Measurements from ENCODE around the gene FBLN2.

FBLN2 gene

DNA sequence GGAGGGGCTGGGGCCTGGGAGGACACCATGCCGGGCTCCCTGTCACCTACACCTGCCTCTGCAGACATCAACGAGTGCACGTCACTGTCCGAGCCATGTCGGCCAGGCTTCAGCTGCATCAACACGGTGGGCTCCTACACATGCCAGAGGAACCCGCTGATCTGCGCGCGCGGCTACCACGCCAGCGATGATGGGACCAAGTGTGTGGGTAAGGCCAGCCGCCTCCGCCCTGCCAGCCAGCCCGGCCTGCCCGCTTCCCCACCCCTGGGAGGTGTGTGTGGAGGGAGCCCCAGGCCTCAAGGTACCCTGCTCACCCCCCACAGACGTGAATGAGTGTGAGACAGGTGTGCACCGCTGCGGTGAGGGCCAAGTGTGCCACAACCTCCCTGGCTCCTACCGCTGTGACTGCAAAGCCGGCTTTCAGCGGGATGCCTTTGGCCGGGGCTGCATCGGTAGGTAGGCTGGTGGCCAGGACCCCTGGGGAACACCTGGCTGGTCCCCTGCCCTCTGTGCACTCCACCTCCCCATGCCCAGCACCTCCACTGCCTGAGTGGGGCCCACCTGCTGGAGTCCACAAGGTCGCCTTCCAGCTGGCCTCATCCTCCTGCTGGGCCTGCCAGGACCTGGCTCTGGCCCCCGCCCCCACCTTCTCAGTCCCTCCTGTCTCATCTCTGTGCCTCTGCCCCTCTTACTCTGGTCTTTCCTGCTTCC is 80.1 kb downstream of the FBLN2 start:
- DNase-seq, result no peak

DNA sequence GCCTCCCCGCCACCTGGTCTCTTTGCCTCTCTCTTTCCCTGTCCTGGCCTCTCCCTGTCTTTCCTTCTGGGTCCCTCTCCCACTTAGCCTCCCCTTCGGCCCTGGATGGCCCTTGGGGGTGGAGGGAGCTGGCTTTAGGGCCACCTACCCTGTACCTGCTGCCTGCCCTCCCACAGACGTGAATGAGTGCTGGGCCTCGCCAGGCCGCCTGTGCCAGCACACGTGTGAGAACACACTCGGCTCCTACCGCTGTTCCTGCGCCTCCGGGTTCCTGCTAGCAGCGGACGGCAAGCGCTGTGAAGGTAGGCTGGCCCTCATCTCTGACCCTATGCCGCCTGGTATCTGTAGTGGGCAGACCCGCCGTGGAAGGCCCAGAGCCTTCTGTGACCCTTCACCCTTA is 80.7 kb downstream of the FBLN2 start:
- no peak for DNase-seq

DNA sequence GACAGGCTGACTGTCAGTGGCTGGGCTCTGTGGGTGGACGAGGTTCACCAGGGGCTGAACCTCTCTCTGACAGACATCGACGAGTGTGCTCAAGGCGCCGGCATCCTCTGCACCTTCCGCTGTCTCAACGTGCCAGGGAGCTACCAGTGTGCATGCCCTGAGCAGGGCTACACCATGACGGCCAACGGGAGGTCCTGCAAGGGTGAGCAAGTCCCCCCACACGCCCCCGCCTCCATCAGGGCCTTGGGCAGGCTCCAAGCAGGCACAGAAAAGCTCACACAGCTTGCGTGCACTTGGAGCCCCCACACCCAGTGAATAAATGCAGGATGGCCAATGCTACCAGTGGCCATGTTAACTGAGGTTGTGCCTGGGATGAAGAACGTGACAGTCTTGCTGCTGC is 82.3 kb downstream of the FBLN2 start:
- no peak for DNase-seq

DNA sequence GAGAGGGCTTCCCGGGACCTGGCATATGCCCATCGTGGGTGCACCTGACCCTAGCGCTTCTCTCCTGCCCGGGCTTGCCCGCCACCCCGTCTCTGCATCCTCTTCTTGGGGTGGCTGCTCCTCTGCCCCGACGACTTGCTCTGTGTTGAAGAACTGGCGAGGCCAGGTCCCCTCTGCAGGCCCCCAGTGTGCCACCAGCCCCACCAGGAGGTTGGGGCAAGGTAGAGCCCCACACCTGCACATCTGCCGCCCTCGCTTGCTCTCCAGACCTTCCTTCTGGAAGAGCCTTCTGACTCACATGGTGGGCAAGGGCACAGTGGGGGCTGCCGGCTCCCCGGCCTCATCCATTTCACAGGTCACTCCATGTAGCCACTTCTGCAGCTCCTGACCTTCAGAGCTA is 84.3 kb downstream of the FBLN2 start:
- DNase-seq, result no peak

DNA sequence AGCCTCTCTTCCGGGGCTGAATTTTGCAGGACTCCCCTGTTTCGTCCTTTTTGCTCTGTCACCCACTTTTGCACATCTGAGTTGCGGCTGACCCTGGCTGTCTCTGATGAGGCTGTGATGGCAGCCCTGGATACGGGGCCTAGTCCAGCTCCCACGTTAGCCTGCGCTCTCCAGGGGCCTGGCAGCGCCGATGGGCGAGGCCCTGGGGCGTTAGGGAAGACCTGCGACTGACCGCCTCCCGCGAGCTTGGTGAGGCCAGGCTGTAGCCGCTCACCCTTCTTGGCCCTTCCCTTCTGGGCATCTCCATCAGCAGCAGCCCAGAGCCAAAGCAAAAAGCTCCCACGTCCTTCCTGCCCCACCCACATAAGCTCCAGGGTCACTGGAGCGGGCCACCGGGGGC is 85.2 kb downstream of the FBLN2 start:
- no peak for DNase-seq

DNA sequence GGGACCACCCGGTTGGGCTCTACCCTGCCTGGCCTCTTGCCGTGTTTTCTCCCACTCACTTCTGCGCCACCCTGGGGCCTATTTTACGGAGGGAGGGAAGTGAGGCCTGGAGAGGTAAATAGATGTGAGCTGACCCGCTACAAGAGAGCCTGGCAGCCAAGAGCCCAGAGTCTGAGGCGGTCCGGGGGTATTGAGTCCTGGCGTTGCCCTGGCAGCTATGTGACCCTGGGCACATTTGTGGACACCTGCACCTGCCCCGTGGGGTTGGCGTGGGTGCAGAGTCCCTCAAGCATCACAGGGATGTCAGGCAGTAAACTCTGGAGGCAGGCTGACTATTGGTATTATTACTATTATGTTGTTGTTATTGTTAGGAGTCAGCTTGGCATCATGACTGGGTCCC is 85.7 kb downstream of the FBLN2 start:
- DNase-seq, result no peak

DNA sequence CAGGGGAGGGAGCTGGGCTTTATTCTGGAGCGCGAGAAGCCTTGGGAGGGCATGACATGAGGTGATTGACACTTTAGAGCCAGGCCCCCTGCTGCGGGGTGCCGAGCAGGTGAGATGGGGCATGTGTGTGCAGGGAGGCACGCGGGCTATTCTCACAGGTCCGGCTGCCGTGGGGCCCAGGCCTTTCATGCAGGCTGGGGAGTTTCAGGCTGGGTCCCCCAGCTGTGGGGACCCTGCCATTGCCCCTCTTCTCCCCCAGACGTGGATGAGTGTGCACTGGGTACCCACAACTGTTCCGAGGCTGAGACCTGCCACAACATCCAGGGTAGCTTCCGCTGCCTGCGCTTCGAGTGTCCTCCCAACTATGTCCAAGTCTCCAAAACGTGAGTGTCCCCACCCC is 87.3 kb downstream of the FBLN2 start:
- DNase-seq, result no peak

DNA sequence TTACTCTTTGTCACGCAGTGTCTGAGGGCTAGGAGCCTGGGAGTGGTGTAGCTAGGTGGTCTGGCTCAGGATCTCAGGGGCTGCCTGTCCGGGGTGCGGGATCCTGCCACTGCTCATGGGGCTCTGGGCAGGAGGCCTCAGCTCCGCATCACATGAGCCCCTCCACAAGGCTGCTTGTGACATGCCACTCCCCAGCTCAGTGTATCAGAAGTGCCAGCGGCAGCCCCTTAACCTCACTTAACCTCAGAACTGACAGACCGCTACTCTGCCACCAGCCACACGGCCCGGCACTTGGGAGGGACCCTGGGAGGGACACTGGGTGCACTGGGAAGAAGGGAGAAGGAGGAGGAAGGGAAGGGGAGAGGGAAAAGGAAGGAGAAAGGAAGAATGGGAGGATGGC is 87.9 kb downstream of the FBLN2 start:
- no peak for DNase-seq

DNA sequence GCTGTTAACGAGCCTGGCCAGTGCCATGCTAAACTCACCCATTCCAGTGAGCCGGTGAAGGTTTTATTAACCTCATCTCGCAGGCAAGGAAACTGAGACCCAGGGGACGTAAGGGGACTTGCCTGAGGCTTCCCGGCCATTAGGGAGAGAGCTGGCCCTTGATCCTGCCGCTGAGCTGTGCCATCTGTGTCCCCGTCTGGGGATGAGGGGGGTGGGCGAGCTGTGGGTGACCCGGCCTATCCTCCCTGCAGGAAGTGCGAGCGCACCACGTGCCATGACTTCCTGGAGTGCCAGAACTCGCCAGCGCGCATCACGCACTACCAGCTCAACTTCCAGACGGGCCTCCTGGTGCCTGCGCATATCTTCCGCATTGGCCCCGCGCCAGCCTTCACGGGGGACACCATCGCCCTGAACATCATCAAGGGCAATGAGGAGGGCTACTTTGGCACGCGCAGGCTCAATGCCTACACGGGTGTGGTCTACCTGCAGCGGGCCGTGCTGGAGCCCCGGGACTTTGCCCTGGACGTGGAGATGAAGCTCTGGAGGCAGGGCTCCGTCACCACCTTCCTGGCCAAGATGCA is 88.5 kb downstream of the FBLN2 start:
- DNase-seq, result no peak

DNA sequence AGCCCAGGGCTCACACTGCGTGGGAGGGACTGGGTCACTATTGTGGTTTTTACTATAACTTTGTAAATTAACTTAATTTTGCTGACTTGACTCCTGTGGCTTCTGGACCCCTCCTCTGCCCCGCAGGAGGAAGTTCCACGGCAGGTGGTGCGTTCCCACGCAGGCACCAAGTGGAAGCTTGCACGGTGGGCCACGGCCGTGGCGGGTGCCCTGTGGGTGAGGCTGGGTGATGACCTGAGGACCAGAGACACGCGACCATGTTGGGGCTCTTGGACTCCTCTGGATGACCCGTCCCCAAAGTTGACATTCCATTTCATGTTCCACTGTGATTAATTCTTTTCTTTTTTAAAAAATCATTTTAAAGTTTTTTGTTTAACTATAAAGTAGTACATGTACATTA is 89.0 kb downstream of the FBLN2 start:
- DNase-seq, result no peak

DNA sequence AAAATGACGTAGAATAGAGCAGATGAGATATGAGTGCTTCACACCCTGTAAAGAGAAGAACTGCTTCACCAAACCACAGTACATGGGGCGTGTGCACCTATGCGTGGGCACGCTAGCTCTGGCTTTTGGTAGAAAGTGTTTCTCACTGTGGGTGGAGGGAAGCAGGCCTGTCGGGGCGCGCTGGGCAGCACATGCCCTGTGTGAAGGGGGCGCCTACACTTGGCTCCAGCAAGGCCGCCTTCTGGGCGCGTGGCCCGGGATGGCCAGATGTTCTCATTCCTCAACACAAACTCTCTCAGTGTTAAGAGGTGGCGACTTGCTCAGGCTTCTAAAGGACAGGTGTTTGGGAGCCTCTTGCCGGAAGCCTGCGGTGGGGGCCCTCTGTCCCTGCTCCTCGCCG is 90.0 kb downstream of the FBLN2 start:
- DNase-seq, result no peak

DNA sequence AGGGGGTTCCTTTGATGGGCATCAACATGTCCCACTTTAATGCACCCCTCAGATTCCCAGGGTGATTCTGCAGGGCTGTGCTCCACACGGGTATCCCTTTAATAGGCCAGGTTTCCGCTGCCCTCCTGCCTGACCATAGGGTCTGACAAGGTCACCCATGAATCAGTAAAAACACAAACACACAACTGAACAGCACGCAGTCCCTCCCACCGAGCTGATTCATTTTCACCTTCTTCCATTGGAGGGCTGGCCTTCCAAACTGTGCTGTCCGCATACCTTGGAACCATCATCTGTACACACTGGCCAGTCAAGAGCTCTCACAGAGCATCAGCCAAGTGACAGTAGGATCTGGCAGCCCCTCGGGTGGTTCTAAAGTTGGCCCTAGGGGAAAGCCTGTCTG is 93.7 kb downstream of the FBLN2 start:
- DNase-seq, result no peak

DNA sequence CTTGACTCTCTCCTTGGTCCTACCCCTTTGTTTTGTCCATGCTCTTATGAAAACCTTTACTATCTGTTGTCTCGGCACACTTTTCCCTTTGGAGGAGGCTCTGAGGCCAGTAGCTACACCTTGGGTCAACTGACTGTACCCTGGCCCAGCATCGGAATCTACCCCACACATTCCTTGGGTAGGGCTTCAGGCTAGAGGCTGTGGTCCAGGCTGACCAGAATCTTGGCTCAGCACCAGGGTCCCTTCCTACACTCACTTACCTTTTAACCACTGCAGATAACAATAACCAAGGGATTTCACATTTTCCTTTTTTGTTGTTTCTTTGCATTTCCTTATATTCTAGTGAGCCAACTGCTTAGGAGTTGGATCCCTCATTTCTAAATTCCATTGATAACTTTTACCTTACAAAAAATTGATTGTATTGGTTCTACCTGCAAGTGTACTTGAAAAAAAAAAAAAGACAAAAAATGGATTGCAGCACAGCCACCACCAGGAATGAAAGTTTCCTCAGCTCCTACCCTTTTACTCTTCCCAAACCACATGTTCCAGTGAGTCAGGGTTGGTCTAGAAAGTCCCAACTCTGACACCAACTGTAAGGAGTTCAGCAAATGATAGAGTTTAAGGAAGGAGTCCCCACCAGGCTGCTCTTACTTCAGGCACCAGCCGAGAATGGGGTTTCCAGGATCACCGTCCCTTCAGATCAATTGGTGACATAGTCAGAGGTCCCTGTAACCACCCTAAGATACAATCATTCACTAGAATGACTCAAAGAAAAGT is 95.6 kb downstream of the FBLN2 start:
- no peak for DNase-seq

DNA sequence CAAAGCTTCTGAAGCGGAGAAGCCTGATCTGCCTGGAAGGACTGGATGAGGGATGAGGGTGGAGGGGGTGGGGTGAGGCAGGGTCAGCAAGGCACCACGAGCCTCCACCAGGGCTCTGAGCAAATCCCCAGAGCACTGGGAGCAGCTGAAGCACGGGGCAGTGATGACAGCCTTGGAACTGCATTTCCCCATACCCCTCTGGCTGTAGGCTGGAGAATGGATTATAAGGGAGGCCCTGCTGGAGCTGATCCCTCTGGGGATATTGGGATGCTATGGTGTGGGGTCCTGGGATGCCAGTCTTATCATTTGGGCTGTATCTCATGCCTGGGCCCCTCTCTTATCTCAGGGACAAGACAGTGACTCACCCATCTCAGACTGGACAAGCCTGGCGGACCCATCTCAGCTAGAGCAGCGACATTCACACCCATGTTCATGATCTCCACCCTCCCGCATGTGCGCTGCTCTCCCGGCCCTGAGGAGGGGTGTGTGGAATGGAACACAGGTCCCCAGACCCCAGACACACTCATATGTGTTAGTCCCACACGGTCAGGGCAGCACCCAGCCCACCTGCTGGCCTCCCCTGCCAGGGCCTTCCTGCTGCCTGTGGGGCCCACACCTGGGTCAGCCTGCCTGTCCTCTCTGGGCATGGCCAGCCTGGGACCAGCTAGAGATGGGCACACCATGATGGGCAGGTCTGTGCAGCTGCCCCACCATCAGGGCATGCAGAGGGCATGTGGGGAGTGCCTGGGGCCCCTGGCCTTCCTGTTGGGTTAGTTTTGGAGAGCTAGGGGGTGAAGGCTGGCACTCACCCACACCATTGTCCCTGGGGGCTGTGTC is 97.1 kb downstream of the FBLN2 start:
- no peak for DNase-seq

DNA sequence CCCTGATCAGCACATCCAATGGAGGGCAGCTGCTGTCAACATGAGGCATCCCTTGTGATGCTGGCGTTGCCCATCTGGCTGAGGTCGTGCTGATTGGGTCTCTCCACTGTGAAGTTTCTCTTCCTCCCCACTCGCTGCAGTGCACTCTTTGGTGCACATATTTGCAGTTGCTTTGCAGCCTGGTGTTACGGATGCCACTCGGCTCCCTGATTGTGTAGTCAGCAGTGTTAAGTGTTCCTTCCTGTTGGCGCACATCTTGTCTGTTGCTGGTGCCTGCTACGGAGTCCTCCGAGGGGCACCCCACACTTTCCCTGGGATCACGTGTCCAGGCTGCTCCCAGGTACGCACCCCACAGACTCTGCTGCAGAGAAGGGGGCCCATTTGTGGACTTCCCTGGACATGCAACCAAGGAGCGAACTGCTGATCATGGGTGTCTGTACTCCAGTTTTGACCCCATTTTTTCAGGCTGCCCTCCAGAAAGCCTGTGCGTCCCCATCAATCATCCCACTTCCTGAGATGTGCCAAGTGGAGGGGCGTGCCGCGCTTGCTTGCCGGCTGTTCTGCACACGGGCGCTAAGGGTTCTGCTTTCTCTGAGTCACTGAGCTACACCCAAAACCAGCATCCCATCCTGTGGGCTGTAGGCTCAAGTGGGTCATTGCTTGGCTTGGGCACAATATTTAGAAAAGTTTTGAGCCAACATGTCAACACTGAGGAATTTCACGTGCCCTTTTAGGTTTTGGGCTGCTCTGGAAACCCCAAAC is 98.6 kb downstream of the FBLN2 start:
- peak; percentile 18 for DNase-seq

DNA sequence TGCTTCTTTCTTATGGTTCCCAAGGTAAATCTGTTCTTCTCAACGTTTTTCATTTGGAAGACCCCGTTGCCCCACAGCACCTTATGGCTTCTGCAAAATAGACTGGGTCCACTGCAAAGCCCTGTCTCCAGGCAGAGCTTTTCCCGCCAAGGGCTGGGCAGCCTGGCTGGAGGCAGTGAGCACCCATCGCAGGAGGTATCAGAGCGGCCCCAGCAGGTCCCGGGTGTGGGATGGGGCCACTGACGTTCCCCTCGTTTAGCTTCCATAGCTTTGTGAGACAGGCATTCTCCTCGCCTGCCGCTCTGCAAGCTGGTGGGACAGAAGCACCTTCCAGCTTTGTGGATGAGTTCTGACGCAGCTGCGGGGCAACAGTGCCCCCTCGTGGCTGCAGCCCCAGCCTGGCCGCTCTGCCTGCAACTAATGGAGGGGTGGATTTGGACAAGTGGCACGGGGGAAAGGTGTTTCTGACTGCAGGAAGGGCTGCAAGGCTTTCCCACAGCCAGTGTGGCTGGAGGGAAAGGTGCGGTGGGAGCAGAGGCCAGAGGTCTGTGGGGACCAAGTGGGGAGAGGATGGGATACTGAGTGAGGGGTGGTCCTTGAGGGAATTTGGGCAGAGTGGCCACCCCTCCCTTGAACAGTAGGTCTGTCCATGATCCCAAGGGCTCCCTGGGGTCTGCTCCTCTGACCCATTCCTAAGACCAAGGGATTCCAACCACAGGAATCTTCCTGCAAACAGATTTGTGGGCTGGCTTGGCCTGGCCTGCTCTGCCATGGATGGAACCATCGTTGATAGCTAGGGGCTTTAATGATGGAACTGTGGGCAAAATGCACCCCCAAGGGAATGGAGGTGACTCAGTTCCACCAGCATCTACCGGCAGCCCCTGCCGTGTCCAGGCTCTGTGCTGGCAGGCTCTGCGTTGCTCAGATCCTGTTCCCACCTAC is 99.4 kb downstream of the FBLN2 start:
- DNase-seq, result peak; percentile 78

DNA sequence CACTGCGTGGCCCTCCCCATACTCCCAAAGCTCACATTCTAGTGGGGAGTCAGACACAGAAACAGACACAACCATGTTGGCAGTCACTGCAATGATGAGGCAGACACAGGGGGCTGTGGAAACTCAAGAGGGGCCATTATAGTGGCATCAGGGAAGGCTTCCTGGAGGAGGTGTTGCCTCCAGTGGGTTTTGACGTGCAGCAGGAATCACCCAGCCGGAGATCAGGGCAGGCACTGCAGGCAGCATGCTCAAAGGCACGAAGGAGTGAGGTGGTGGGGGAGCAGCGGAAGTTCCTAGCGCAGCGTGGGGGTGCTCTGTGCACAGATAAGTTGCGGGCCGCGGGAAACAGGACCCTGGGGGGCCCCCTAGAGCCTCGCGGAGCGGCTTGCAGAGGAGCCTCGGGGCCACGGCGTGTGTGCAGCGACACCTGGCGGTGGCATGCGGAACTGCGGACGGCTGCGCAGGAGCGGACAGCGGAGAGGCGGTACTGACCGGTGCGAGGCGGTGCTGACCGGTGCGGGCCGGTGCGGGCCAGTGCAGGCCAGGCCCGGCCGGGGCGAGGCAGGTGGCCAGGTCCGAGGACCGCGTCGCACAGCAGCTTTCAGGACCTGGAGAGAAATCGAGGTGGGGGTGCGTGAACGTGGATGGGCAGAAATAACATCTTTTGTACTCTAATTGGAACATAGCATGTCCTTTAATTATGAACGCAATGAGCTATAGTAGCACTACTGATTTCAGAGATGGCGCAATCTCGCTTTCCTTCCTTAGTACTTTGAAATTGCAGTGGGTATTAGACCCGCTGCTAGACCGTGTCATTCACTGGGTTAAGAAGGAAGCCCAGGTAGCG is 101.5 kb downstream of the FBLN2 start:
- peak; percentile 80 for DNase-seq

DNA sequence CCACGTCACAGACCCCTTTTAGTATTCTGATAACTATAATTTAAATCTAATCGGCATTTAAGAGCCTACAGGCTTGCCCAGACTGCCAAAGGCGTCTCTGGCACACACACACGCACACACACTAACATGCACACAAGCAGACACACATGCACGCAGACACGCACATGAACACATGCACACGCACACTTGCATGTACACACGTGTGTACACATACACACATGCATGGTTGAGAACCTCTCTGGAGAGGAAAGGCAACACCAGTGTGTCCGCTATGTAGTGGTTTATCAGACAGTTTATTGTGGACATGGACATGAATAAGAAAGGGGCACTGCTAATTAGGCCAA is 102.1 kb downstream of the FBLN2 start:
- DNase-seq, result no peak

DNA sequence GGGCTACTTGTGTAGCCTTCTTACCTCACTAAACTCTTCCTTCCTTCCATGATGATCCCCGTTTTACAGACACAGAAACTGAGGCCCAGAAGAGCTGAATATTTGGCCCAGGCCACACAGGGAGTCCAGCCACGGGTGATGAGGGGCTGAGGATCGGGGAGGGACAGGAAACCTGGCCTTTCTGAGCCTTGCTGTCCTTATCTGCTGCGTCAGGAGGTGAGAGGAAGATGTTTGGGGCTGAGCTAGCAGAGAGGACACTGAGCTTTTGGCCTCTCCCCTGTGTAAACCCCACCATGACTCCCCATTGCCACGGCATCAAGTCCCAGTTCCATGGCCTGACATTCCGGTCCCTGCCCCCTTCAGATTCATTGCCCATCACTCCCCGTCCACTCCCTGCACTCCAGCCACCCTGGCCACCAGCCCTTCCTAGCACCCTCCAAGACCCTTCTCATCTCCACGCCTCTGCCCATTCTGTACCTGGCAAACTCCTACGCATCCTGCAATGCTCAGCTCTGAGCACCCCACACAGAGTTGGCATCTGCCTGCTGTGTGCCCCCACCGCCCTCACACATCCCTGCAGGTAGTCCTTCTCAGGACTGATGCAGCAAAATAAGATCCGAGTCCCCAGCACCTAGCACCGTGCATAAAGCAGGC is 103.0 kb downstream of the FBLN2 start:
- no peak for DNase-seq

DNA sequence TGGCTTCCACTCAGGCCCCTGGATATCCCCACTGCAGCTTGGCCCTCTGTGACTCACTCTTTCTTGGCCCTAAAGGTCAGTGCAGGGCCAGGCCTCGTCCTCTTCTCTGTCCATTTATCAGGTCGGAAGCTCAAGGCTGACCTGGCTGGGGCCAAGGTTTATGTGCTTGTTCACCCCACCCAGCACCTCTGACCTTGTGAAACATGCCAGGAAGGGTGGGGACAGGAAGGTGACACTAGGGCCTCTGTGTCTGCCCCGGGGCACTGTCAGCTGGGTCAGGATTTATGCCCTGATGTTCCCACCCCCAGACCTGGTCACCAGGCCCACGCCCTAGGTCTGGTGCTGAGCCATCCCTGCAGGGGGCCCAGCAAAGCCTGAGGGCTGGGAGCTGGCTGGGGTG is 103.8 kb downstream of the FBLN2 start:
- DNase-seq, result no peak
